GM21576 (cell line): ENCODE data around the gene CCR3.
A peak's percentile ranks its signal among the peaks of the same experiment; 100 is the strongest.

ENCODE experiments used
- ATAC-seq: cut with Tn5 transposase; IDR thresholded peaks from one replicate; pipeline ENCODE4 v1.9.1; 2021; ENCODE audit warnings: mild to moderate bottlenecking, moderate library complexity; ENCODE audit not compliant: unreplicated experiment

Gene CCR3

DNA sequence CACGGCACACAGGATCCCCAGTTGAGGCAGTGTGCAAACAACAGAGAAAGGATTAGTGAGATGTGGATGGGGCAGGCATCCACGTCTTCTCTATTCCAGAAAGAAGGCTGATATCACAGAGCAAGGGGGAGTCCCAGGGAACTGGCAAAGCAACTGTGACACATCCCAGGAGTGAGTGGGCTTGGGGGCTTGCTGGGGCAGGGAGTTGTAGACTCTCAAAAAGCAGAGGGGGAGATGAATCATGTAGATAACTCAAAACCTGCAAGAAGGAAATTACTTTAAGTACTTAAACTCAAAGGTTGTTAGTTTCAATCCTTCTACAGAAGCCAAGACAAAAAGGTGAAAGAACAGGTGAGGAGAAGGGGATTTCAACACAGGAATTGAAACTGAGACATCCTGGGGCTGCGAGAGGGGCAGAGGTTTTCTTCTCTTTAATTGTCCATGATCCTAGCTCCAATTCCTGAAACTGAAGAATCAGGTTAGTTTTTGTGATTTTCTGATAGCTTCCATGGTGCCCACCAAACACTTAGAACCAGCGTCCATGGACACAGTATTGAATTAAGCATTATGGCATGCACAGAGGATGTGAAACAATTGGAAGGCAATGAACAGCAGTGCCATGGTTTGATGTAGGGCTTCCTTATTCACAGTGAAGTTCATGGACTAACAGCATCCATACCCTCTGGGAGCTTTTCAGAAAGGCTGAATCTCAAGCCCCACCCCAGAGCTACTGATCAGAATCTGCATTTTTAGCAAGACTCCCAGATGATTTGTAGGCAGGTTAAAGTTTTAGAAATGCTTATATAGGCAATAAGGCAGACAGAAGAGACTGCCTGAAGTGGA lies 52.0 kb downstream of the CCR3 start:
- no peak for ATAC-seq

DNA sequence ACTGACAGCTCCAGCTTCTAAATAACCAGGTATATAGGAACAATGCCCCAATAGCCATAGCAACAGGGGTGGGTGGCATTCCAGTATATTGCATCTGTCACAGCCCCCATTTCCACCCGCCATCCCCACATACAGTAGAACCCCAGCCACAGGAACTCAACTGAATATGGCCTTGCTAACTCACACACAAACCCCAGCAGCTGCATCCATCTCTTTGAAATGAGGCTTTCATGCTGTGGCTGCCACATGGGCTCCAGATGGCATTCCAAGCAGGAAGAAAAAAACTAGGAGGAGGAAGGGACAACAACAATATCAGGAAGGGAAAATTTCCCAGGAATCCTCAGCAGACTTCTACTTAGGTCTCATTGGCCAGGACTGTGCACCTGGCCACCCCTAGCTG lies 54.6 kb downstream of the CCR3 start:
- no peak for ATAC-seq

DNA sequence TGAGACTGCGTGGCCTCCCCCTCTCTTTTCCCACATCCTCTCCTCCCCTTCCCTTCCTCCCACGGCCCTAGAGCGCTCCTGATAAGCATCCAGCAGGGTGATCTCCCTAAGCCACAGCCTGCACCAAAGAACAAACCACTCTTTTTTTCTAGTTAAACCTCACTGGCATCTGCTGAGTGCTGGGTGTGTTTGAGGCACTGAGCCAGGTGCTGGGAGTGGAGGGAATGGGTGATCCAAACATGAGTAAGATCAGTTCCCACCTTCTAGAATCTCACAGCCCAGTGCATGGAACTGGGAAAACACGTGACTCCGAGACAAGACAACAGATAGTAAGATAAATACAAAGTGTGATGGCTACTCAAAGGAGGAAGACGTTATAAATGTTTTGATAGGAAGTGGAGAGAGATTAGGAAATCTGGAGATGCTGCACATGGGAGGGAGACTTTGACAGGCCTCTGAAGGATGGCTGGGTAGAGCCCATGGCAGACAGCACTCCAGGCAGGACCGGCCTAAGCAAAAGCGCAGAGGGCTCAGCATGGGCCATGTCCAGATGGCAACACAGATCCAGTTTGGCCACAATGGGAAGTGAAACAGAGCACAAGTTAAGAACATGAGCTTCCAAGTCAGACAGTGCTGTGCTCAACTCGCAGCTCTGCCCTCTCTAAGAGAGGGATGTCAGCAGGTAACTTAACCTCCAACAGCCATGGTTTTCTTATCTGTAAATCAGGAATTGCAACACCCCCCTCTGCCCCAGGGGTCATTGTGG lies 55.6 kb downstream of the CCR3 start:
- ATAC-seq, result no peak

DNA sequence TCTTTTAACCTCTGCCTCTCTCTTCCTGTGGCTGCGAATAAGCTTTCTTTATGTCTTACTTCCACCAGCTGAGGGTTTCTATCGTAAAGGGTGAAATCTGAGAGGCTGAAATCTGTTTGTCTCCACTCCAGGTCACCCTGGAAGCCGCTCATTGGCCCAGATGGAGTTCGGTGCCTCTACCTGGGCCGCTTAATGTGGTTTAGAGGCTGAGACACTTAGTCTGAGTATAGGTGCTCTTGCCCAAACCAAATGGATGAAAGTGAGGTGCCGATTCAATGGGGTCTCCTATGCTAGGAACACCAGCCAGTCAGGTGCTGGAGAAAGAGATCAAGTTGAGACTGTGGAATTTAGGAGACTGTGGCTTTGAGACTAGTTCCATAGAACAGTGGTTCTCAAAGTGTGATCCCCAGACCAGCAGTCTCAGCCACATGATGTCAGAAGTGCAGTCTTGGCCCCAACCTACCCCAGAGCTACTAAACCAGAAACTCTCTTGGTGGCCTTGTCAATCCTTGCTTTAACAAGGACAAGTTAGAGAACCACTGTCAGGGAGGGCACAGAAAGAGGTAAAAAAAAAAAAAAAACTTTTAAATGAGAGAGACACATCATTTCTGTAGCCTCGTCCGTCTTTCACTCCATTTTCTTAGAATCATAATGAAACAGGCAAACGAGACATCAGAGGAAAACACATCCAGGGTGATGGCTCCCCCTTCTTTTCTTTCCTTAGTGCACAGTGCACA lies 56.8 kb downstream of the CCR3 start:
- peak; percentile 54 for ATAC-seq

DNA sequence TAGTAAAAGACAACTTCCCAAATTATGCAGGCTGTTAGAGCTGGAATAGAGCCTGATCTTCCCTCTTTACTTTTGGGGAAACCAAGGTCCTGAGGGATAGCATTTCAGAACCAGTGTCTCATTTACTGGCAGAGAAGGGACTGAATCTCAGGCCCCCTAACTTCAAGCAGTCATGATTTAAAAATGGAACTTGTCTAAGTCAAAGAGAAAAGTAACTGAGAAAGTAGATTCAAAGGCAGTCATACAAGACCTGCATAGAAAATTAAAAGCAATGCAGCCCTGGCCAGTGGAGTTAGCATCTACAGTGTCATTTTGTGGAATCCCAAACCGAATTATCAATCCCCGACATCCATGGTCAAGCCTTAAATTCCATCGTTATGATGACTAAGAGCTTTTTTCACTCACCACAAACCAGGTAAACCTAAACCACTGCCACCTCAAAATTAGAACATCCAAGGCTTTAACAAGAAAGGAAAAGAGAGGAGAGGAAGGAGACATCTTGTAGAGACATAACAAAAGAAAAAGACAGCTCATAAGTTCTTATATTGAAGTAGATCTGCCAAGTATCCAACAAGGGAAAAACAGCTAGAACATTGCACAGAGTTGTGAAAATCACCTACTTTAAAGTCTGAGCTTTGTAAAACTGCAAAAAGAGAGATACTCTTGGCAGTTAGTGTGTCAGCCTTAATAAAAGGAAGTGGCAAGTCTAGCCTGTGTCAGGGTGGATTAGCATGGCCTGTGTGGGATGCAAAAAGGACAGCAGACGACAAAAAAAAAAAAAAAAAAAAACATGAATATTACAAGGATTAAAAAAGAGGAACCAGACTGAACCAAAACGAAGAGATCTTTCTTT lies 57.6 kb downstream of the CCR3 start:
- ATAC-seq, result peak; percentile 29

DNA sequence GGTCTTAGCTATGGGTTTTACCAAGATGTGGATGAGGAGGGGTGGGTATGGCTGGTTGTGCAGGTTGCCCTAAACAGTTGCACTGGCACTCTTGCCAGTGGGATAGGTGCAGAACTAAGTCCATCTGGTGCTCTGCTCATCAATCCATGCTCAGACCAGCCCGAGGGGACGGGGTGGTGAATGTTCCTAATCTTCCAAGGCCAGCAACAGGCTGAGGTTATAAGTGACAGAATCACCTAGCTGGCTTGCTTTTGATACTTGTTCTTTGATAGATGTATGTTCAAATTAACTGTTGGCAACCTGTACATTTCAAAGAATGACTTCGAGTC lies 58.2 kb downstream of the CCR3 start:
- no peak for ATAC-seq

DNA sequence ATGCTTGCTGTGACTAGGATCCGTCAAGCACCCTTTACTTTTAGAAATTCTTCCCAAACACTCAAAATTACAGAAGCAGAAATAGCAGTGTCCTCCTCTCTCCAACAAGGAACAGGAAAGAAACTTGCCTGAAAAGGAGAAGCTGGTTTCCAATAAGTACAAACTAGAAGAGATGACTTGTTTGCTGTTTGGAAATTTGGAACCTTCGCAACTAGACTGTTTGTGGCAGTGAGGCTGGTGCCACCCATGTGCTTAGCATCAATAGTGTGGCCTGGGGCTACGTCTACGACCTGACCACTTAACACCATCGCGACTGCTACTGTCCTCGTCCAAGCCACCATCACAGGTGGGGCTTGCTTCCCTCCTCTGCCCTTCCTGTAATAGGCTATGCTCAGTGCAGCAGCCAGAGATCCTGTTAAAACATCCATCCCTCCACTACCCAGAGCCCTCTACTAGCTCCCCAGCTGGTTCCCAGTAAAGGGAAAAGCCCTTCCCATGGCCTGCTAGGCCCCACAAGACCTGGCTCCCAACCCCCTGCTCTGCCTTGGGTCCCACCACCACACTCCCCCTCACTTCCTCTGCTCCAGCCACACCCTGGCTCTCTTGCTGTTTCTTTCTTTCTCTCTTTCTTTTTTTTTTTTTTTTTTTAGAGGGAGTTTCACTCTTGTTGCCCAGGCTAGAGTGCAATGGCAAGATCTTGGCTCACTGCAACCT lies 59.0 kb downstream of the CCR3 start:
- ATAC-seq, result no peak

DNA sequence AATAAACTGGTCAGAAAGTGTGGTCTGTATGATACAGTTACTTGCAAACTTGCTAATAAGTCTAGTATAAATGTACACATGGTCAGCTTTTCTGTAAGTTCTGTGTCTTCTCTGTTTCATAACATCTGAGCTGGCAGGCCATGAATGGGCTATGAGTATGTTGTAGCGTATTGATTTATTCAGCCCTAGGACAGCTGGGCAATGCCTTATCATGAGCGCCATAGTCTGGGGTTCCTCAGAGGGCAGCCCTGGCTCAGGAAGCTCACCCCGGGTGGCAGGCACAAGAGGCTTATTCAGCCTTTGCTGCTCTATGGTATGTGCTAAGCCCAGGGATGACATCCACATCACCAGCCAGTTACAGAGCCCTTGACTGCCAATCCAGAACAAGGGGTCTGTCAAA lies 61.0 kb downstream of the CCR3 start:
- ATAC-seq, result no peak

DNA sequence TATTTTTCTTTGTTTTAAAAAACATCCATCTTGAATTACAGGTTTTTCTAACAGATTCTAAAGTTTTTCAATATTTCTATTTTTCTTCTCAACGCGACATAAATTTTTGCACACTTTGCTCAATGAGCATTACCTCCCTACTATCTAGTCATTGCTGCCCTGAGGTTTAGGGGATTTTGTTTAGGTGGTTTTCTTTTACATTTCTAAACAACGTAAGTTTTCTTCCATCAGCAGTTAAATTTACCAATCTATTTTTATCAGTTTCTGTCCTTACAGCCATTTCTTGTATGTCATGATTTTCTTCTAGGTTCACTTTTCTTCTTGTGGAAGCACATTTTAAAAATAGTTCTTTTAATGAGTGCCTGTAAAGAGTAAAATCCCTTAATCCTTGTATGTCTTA lies 62.5 kb downstream of the CCR3 start:
- ATAC-seq, result no peak

DNA sequence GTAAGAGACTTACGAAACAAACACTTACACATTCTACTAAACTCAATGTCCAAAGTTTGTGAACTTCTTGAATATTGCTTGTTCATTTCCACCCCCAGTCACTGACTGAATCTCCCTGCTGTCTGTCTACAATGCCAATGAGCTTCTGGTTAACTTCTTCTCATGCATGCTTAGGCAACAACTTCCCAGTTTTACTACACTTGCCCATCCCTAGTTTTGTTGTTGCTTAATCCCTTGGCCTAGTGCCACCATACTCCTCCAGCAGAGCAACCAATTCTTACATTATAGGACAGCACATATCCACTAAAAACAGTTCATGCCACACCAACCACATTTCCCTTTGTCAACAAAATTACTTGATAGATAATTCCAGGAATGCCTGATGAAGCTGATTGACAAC lies 70.7 kb downstream of the CCR3 start:
- no peak for ATAC-seq

DNA sequence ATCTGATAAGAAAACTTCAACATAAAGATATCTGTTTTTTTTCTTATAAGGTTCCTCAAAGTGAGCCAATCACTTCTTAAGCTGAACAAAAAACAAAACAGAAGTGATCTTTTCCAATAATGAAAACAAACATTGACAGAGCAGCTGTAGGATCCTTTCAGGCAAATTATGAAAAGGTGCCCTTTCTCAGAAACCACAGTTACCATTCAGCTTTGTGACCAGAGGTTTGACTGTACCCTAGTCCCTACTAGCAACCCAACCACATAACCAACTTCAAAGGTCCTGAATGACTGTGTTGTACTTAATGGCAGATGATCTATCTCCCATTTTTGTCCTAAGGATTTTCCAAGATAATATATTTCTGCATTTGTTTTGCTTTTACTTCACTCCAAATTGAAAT lies 72.3 kb downstream of the CCR3 start:
- no peak for ATAC-seq

DNA sequence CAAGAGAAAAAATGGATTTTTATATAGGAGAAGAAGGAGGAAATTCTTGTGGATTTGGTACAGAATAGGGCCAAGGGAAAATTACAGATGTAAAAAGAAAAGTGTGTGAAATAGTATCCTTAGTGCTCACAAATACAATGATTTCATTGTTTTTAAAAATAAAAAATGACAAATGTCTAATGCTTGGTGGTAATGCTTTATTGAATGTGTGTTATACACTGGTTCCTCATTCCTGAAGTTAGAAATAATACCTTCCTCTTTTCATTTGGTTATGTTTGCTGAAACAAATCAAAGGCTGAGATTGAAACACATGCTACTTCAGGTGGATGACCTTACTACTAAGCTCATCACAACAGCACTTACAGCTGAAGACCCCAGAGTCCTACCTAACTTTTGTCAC lies 73.9 kb downstream of the CCR3 start:
- ATAC-seq, result no peak
